Keratinocyte (primary cell): ENCODE measurements around the gene CERK. TPM values are rescaled to one million over a fixed set of nuclear protein-coding genes. Genes with fewer than 3 reads are reported as not detected.
"Not testable (repeated sequence)": the region's sequence is repeated elsewhere in the genome, so short reads cannot be mapped to it uniquely, and the experiment has no call there.

Experiments used
- DNase-seq: peaks from one replicate; pipeline ENCODE4 v3.0.0-alpha.2; 2011; ENCODE audit warnings: low read depth, missing footprints, low spot score
- FAIRE-seq: peaks from 2 replicates; lab custom pipeline; 2011; peaks lifted over from hg19 to GRCh38; lab: Jason Lieb, UNC
- H2AFZ ChIP-seq: 2 replicates; pipeline ENCODE4 v1.6.0; 2012; ENCODE audit warnings: low read length, control low read depth, inconsistent platforms; ENCODE audit not compliant: control insufficient read depth
- H3K27ac ChIP-seq: 2 replicates; pipeline ENCODE4 v1.5.1; 2011; ENCODE audit warnings: low read length; ENCODE audit not compliant: control insufficient read depth, insufficient read depth
- H3K27me3 ChIP-seq: 3 replicates; pipeline ENCODE4 v1.6.0; 2011; ENCODE audit warnings: low read length; ENCODE audit not compliant: control insufficient read depth, insufficient read depth; ENCODE audit errors: extremely low read depth
- H3K36me3 ChIP-seq, 2 experiments: 2 replicates in 1 of 2; 3 replicates in 1 of 2; pipeline ENCODE4 v1.5.1; 2011; ENCODE audit warnings: low read length in 2 of 2, mild to moderate bottlenecking in 1 of 2; ENCODE audit not compliant: control insufficient read depth in 2 of 2, insufficient read depth in 2 of 2; ENCODE audit errors: extremely low read depth in 1 of 2
- H3K4me1 ChIP-seq: 3 replicates; pipeline ENCODE4 v1.5.1; 2011; ENCODE audit warnings: low read length; ENCODE audit not compliant: control insufficient read depth, insufficient read depth; ENCODE audit errors: extremely low read depth
- H3K4me2 ChIP-seq: 3 replicates; pipeline ENCODE4 v1.6.0; 2011; ENCODE audit warnings: low read depth, low read length; ENCODE audit not compliant: control insufficient read depth, insufficient read depth; ENCODE audit errors: extremely low read depth
- H3K4me3 ChIP-seq, 3 experiments: fragments of 200-600 bp in 1 of 3; sonication (generic) in 1 of 3; 2 replicates in 2 of 3; 3 replicates in 1 of 3; pipeline ENCODE4 v1.5.1; 2011 to 2016; ENCODE audit warnings: low read length in 3 of 3, mild to moderate bottlenecking in 3 of 3, control low read depth in 2 of 3, inconsistent platforms in 1 of 3, low read depth in 1 of 3, mixed read lengths in 1 of 3, mixed run types in 1 of 3, moderate library complexity in 1 of 3; ENCODE audit not compliant: control insufficient read depth in 2 of 3, insufficient read depth in 2 of 3; ENCODE audit errors: extremely low read depth in 1 of 3
- H3K79me2 ChIP-seq: 2 replicates; pipeline ENCODE4 v1.6.0; 2012; ENCODE audit warnings: low read length; ENCODE audit not compliant: control insufficient read depth, insufficient read depth
- H3K9ac ChIP-seq: 3 replicates; pipeline ENCODE4 v1.6.0; 2011; ENCODE audit warnings: low read length; ENCODE audit not compliant: control insufficient read depth, insufficient read depth; ENCODE audit errors: extremely low read depth
- H3K9me1 ChIP-seq: 3 replicates; pipeline ENCODE4 v1.6.0; 2011; ENCODE audit warnings: low read length; ENCODE audit not compliant: control insufficient read depth, insufficient read depth; ENCODE audit errors: extremely low read depth
- H3K9me3 ChIP-seq: 2 replicates; pipeline ENCODE4 v1.5.1; 2012; ENCODE audit warnings: low read depth, low read length; ENCODE audit not compliant: control insufficient read depth
- H4K20me1 ChIP-seq: 3 replicates; pipeline ENCODE4 v1.6.0; 2011; ENCODE audit warnings: low read length; ENCODE audit not compliant: control insufficient read depth, insufficient read depth; ENCODE audit errors: extremely low read depth
- EZH2 ChIP-seq: IDR thresholded peaks from one replicate; pipeline ENCODE4 v1.6.1; 2012; ENCODE audit warnings: inconsistent platforms, mild to moderate bottlenecking, low read length, moderate library complexity
- dilution Hi-C: fragments of 300-500 bp; cut with MboI; formaldehyde crosslinking; loops from one replicate; pipeline ENCODE4 v1.7.0; 2020; ENCODE audit warnings: low sequenced_read_pairs; ENCODE audit not compliant: extremely low pct_ligation_motif_present
- polyA plus RNA-seq, 5 experiments: library from polyadenylated mRNA; depleted of rRNA in 3 of 5; stranded (reverse) in 3 of 5; stranded (forward) in 1 of 5; unstranded in 1 of 5; fragments of >200 nt; gene quantifications; 1 replicate in 1 of 5; 2 replicates in 3 of 5; 3 replicates in 1 of 5; pipeline versions ENCODE4 v1.2.1 to v1.2.3, GENCODE V29; 2011 to 2012; ENCODE audit warnings: missing spikeins in 2 of 5, low read depth in 1 of 5, low replicate concordance in 1 of 5
- TF ChIP-seq, protein P1 (sequence below), 3 experiments: IDR thresholded peaks in 1 of 3; conservative IDR thresholded peaks in 1 of 3; optimal IDR thresholded peaks in 1 of 3; 2 replicates in 2 of 3; 3 replicates in 1 of 3; pipeline versions ENCODE3 to v1.5.1; 2011; ENCODE audit warnings: low read length in 3 of 3, mild to moderate bottlenecking in 3 of 3, moderate library complexity in 2 of 3, control low read depth in 1 of 3, inconsistent platforms in 1 of 3; ENCODE audit not compliant: insufficient read depth in 2 of 3; ENCODE audit errors: extremely low read depth in 1 of 3

CERK gene
- polyA plus RNA-seq, 1 donor (not counting 4 experiments of a cell fraction or from before 2014, with no cell fraction given): 11.9 TPM

DNA sequence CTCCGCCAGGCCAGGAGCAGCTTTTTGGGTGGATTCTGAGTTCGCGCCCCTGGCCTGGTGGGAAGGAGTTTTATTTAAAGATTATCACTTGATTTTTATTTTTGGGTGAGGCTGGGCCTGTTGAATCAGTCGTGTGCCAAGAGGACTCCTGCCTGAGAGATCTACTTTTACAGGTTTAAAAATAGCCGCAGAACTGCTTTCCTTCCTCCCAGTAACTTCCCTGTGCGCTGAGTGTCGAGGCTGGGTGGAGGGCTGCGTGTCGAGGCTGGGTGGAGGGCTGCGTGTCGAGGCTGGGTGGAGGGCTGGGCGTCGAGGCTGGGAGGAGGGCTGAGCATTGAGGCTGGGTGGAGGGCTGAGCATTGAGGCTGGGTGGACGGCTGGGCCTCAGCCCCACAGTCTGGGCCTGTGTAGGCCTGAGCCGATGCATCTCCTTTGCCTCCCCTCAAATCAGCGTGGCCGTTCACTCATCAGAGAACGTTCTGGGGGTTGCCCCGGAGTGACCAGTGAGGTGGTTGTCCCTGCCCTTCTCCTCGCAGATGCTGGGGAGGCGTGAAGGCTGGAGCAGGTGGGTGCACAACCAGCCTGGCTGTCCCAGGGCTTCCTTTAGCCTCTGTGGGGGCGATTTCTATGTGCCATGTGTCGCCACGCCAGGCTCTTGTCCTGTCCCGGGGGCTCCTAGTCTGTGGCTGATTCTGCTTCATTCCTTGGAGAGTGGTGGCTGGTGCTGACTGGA is 87.8 kb downstream of the CERK start:
- DNase-seq (no peak), FAIRE-seq (no peak)
- H3K9me1 ChIP-seq: no peaks in the 10 kb centered on the region
- H3K79me2 ChIP-seq: no peaks in the 10 kb centered on the region
- no peaks in the 10 kb centered on the region for H3K27me3 ChIP-seq
- no peak overlapping the region for H3K9ac ChIP-seq
- peaks cover 6% of the 10 kb centered on the region for H3K4me1 ChIP-seq
- no peak overlapping the region for H2AFZ ChIP-seq
- no peak overlapping the region for H3K4me3 ChIP-seq
- no peaks in the 10 kb centered on the region for H3K36me3 ChIP-seq
- H3K9me3 ChIP-seq: no peaks in the 10 kb centered on the region
- no peak overlapping the region for H3K27ac ChIP-seq
- peaks cover 18% of the 10 kb centered on the region for H4K20me1 ChIP-seq
- dilution Hi-C loops: no loop called here
- TF ChIP-seq EZH2: no peak
- H3K4me2 ChIP-seq: no peak overlapping the region

GRCh38 chr22:46649141-46650077 is 88.6 kb downstream of the CERK start:
- FAIRE-seq (no peak), DNase-seq (no peak)
- dilution Hi-C loops: no loop called here

GRCh38 chr22:46648225-46648820 is 89.7 kb downstream of the CERK start:
- H3K27ac ChIP-seq, H3K4me1 ChIP-seq, H3K9ac ChIP-seq, dilution Hi-C loops, H3K79me2 ChIP-seq, H3K27me3 ChIP-seq, H3K4me3 ChIP-seq, FAIRE-seq, H3K36me3 ChIP-seq, H3K4me2 ChIP-seq, DNase-seq, H3K9me3 ChIP-seq, H3K9me1 ChIP-seq, H2AFZ ChIP-seq: not testable (repeated sequence)
- H4K20me1 ChIP-seq: peaks cover 14% of the 10 kb centered on the region

More at GRCh38 chr22:46649141-46650077, 88.6 kb downstream of the CERK start:
- H3K79me2 ChIP-seq: no peaks in the 10 kb centered on the region
- TF ChIP-seq EZH2: no peak
- TF ChIP-seq, protein P1, sequence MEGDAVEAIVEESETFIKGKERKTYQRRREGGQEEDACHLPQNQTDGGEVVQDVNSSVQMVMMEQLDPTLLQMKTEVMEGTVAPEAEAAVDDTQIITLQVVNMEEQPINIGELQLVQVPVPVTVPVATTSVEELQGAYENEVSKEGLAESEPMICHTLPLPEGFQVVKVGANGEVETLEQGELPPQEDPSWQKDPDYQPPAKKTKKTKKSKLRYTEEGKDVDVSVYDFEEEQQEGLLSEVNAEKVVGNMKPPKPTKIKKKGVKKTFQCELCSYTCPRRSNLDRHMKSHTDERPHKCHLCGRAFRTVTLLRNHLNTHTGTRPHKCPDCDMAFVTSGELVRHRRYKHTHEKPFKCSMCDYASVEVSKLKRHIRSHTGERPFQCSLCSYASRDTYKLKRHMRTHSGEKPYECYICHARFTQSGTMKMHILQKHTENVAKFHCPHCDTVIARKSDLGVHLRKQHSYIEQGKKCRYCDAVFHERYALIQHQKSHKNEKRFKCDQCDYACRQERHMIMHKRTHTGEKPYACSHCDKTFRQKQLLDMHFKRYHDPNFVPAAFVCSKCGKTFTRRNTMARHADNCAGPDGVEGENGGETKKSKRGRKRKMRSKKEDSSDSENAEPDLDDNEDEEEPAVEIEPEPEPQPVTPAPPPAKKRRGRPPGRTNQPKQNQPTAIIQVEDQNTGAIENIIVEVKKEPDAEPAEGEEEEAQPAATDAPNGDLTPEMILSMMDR (optimal IDR thresholded peaks at IDR 0.05 in 1 of 3, IDR thresholded peaks at IDR 0.05 in 1 of 3, conservative IDR thresholded peaks at IDR 0.05 in 1 of 3; ENCODE audit: extremely low read depth in 1 of 3, insufficient read depth in 2 of 3, low read length in 3 of 3): no peak
- no peaks in the 10 kb centered on the region for H3K9me3 ChIP-seq
- H4K20me1 ChIP-seq: peaks cover 14% of the 10 kb centered on the region
- no peaks in the 10 kb centered on the region for H3K36me3 ChIP-seq
- no peaks in the 10 kb centered on the region for H3K27me3 ChIP-seq
- H2AFZ ChIP-seq: no peak overlapping the region
- H3K4me1 ChIP-seq: no peaks in the 10 kb centered on the region
- no peaks in the 10 kb centered on the region for H3K9me1 ChIP-seq
- H3K9ac ChIP-seq: no peak overlapping the region
- no peak overlapping the region for H3K4me3 ChIP-seq
- H3K4me2 ChIP-seq: no peak overlapping the region
- no peak overlapping the region for H3K27ac ChIP-seq
